Measurements from ENCODE around the gene BPGM.

BPGM gene

DNA sequence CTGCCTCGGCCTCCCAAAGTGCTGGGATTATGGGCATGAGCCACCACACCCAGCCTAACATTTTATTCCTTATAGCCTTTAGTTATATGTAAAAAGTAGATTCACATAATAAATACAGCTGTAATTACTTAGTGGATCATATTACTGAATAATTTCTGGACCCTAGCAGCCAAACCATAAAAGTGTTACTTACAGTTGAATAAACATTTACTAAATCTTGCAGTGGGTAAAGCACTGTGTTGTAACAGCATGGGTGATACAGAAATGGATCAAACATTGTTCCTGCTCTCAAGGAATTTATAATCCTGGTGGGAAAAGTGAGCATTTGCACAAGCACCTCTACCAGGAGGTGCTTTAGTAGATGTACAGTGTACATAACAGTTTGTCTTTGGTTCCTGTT is 25.0 kb downstream of the BPGM start:
- TF ChIP-seq, protein P1, sequence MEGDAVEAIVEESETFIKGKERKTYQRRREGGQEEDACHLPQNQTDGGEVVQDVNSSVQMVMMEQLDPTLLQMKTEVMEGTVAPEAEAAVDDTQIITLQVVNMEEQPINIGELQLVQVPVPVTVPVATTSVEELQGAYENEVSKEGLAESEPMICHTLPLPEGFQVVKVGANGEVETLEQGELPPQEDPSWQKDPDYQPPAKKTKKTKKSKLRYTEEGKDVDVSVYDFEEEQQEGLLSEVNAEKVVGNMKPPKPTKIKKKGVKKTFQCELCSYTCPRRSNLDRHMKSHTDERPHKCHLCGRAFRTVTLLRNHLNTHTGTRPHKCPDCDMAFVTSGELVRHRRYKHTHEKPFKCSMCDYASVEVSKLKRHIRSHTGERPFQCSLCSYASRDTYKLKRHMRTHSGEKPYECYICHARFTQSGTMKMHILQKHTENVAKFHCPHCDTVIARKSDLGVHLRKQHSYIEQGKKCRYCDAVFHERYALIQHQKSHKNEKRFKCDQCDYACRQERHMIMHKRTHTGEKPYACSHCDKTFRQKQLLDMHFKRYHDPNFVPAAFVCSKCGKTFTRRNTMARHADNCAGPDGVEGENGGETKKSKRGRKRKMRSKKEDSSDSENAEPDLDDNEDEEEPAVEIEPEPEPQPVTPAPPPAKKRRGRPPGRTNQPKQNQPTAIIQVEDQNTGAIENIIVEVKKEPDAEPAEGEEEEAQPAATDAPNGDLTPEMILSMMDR (IDR thresholded peaks at IDR 0.05) = no peak

DNA sequence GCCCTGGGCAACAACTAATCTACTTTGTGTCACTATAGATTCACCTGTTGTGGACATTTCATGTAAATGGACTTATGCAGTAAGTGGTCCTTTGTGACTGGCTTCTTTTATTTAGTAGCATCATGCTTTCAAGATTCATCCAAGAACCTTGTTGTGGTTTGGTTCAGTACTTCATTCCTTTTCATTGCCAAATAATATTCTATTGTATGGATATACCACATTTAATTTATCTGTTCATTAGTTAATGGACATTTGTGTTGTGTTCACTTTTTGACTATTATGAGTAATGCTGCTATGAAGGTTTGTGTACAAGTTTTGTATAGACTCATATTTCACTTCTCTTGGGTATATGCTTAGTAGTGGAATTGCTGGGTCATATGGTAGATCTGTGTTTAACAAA is 27.8 kb downstream of the BPGM start:
- TF ChIP-seq, protein P1 (IDR thresholded peaks at IDR 0.05) = no peak

DNA sequence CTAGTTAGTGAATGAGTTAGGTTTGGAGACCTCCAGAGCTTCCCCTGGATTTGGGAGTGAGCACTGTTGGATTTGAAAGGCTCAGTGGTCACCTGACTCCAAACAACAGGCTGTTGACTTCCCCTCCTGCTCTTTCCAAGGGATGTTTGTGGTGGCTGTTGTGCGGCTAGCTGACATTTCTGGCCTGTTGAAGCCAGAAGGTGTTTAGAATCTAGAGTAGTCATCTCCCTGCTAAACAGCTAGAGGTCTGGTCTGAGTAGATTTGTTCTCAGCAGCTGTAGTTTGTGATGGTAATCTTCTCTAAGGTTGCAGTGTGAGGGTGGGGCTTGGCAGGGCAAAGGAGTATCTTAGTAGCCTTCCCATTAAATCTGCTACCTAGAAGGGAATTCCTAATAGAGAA is 30.1 kb downstream of the BPGM start:
- TF ChIP-seq, protein P1 (IDR thresholded peaks at IDR 0.05) = no peak

DNA sequence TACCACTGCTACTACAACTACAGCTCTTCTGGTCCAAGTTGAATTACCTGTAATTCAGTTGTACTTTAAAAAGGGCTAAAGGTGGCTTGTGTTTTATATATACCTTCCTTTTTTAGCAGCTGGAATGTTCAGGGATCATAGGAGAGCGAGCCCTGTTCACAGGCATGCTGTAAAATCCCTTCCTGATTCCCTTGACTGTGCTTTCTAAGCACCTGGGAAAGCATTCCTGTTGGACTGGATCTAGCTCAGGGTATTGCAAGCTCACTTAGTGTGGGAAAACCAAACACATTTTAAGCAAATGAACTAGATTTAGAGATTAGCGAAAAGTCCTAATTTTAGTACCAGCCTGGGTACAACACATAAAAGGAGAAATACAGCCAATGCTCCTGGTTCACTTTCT is 31.5 kb downstream of the BPGM start:
- TF ChIP-seq, protein P1 (IDR thresholded peaks at IDR 0.05) = no peak

DNA sequence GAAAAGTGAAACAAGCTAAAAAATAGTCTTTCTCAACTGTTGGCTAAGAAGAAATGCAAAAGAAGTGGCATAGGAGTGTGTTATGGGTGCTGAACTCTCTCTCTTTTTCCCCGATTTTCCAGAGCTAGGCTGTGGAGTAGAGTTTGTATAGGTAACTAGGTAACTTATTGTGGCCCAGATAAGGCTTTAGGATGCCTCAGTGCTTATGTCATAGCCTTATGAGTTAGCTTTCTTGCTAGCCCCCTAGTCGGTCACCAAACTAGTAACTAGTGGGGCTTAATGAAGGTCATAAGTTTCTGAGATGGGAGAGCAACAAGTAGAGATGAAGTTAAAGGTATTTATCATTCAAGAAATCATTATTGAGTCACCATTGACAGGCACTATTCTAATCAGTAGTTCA is 32.4 kb downstream of the BPGM start:
- TF ChIP-seq, protein P1 (IDR thresholded peaks at IDR 0.05) = no peak

DNA sequence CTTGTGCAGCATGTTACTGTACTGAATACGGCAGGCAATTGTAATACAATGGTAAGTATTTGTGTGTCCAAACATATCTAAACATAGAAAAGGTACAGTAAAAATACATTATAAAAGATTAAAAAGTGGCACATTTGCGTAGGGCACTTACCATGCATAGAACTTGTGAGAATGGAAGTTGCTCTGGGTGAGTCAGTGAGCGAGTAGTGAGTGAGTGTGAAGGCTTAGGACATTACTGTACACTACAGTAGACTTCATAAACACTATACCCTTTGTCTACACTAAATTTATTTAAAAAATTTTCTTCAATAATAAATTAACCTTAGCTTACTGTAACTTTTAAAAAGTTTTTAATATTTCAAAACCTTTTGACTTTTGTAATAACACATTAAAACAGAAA is 37.5 kb downstream of the BPGM start:
- TF ChIP-seq, protein P1 (IDR thresholded peaks at IDR 0.05) = no peak

DNA sequence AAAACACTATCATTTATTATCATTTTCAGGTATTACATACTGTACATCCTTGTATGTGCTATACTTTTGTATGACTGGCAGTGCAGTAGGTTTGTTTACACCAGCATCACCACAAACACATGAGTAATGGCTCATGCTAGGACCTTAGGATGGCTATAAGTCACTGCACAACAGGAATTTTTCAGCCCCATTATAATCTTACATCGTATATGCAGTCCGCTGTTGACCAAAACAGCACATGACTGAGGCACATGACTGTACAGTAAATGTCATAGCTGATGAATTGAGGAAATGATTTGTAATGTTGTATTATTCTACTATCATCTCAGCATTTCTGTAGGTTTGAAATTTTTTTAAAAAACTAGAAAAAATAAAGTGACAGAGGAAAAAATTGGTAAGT is 38.6 kb downstream of the BPGM start:
- TF ChIP-seq, protein P1 (IDR thresholded peaks at IDR 0.05) = no peak

DNA sequence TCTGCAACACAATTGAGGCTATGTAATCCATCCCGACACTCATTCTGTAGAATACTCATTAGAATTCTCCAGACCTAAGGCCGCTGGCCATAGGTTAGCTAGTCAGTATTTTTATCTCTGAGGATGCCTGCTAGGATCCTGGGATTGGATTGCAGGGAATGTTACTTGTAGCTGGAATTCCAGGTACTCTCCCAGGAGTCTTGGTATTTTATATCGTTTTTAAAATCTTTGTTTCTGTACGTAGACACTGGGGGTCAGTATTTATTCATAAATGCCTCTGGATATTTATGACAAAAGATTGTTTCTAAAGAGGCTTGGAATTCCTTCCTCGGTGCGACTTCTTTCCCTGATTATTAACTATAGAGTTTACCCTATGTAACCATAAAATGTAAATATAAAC is 40.1 kb downstream of the BPGM start:
- TF ChIP-seq, protein P1 (IDR thresholded peaks at IDR 0.05) = peak; percentile 38; the same call in 1 of the 2 replicates

All from LNCAP (cell line).